T-helper 1 cell treated with Interleukin-12 subunit alpha and Interleukin-12 subunit beta and Interleukin-4 antibody, amounts not matched to agents 30 ng/mL and 1 ng/mL, for 36 hours (primary cell): ENCODE measurements around the gene PTRHD1. TPM values are rescaled to one million over a fixed set of nuclear protein-coding genes. Genes with fewer than 3 reads are reported as not detected.
"Not testable (repeated sequence)": the region's sequence is repeated elsewhere in the genome, so short reads cannot be mapped to it uniquely, and the experiment has no call there.

Source experiments
- intact Hi-C: fragments of 100-400 bp; cut with micrococcal nuclease; formaldehyde crosslinking; loops from one replicate; pipeline ENCODE4 v1.15.1; 2024
- total RNA-seq: library from RNA; stranded (reverse); gene quantifications from 2 replicates; pipeline ENCODE4 v1.2.3, GENCODE V29; 2022

PTRHD1 gene
- total RNA-seq, 1 donor from 2014 or later = 24.0 TPM

DNA sequence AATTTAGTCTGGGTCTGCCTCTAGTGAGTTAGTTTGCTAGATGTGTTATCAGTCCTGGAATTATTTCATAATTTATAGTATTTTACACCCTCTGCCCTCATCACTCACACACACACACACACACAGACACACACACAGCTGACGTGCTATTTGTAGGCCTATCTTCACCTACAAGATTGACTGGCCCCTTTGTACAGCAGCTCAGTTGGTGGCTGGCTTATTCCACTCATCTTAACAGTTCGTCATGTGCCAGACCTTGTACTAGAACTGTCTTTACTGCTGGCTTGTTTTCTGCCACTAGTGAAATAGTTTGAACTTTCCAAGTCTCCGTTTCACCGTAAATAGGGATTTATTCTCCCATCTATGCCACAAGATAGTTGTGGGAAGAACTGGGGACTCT is 21.3 kb upstream of the PTRHD1 start:
- intact Hi-C loops = no loop called here

DNA sequence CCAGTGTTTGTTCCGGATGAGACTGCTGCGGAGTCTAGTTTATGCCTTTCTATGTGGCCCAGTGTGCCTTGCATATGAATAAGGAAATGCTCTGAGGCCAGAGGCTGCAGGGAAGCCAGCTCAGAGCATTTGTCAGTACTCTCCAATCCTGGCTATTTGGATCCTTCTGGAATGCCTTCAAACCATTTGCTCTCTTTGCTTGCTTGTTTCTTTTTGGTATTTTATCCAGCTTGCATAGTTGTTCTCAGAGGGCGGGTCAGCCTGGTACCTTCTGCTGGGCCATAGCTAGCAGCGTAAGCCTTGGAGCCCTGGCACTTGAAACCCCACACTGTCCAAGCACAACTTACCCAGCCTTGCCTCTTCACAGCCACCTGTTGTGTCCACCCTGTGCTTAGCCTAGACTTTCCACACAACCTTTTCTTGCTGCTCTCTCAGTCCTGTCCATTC is 20.5 kb upstream of the PTRHD1 start:
- intact Hi-C loops = no loop called here

DNA sequence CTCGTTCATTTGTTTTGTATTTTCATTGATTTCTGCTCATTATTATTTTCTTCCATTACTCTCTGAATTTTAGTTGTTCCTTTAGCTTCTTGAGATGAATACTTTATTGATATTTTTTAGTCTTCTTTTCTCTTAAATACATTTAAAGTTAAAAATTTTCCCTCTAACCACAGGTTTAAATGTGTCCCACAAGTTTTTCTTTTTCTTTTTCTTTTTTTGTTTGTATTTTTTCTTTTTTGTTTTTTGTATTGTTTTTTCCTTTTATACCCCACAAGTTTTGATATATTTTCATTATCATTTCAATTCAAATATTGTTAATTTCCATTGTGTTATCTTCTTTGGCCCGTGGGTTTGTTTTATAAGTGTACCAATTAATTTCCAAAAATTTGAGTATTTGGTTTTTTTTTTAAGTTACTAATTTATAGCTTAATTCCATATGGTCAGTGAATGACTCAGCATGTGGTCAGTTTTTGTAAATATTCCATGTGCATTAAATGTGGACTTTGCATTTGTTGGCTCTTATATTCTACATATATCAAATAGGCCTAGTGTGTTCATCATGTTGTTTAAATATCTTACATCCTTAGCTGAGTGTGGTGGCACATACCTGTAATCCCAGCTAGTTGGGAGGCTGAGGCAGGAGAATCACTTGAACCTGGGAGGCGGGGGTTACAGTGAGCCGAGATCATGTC is 16.3 kb upstream of the PTRHD1 start:
- intact Hi-C loops = no loop called here

DNA sequence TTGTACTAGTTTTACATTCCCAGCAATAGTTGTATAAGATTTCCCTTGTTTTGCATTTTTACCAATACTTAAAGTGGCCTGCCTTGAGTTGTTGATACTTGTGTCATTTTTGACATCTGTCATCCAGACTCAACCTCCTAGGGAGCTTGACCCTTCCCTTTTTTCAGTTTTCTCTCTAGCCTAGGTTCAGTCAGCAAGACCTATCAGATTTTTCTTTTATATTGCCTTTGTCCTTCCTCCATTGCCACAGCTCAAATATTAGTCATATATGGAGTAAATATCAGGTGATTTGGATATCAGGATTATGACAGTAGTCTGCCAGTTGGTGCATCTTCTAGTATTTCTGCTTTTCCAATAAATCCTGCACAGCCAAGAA is 13.5 kb upstream of the PTRHD1 start:
- intact Hi-C loops = no loop called here

DNA sequence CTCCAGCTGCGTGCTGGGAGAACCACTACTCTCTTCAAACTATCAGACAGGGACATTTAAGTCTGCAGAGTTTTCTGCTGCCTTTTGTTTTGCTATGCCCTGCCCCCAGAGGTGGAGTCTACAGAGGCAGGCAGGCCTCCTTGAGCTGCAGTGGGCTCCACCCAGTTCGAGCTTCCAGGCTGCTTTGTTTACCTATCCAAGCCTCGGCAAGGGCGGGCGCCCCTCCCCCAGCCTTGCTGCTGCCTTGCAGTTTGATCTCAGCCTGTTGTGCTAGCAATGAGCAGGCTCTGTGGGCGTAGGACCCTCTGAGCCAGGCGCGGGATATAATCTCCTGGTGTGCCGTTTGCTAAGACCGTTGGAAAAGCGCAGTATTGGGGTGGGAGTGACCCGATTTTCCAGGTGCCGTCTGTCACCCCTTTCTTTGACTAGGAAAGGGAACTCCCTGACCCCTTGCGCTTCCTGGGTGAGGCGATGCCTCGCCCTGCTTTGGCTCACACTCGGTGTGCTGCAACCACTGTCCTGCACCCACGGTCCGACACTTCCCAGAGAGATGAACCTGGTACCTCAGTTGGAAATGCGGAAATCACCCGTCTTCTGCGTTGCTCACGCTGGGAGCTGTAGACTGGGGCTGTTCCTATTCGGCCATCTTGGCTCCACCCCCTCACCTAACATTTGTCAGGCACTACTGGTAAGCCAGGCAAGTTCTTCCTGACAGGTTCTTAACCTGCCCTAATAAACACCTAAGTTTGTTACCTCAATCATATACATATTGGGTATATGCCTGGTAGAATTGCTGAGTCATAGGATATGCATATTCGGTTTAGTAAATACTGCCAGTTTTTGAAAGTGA is 12.8 kb upstream of the PTRHD1 start:
- intact Hi-C loops = not testable (repeated sequence)

DNA sequence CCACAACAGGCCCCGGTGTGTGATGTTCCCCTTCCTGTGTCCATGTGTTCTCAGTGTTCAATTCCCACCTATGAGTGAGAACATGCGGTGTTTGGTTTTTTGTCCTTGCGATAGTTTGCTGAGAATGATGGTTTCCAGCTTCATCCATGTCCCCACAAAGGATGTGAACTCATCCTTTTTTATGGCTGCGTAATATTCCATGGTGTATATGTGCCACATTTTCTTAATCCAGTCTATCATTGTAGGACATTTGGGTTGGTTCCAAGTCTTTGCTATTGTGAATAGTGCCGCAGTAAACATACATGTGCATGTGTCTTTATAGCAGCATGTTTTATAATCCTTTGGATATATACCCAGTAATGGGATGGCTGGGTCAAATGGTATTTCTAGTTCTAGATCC is 7.3 kb upstream of the PTRHD1 start:
- intact Hi-C loops = not testable (repeated sequence)

DNA sequence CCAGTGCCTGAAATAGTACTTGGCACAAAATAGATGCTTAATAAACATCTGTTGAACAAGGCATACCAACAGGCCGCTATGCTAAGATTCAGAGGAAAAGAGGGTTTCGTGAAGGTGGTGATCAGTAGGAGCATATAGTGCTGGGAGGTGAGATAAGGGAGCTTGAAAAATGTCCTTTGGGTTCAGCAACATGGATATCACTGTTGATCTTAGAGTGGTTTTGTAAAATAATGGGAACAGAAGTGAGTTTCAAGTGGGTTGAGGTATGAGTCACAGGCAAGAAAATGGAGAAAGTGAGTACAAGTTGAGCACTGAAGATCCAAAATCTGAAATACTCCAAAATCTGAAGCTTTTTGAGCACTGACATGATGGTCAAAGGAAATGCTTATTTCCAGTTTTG is 4.5 kb upstream of the PTRHD1 start:
- intact Hi-C loops = loop anchor here (10.0 kb wide), 1 partner anchor 183 kb away; no protein-coding TSS in a partner anchor

DNA sequence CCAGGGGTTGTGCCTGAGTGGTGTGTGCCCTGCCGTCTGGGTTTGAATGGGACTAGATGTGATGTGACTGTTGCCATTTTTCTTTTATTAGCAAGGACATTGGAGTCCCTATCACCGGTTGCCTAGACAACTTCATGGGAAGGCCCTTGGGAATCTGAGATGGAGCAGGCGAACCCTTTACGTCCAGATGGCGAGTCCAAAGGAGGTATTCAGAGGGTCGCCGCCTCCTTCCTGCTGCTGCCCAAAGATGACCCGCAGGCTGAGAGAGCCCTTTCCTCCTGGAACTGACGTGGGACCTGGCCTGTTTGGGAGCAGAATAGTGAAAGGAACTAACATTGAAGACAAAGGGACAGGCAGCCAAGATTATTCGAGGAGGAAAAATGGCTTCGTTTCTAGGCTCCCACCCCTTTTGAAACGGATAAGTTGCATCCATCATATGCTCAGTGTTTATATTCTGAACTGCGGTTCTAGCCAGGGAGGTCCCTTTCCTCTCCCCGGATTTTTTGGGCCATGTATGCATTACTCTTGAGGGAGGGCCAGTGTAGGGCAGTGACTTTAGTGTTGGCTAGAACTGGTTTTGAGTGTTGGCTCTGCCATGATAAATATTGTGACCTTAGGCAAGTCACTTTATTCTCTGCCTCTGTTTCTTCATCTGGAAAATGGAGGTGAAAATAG is 707 bp upstream of the PTRHD1 start:
- intact Hi-C loops = loop anchor here (1.0 to 10.0 kb wide), 15 partner anchors 33 to 1238 kb away; partner anchors contain the start of genes ADCY3, ATAD2B, EFR3B and NCOA1

DNA sequence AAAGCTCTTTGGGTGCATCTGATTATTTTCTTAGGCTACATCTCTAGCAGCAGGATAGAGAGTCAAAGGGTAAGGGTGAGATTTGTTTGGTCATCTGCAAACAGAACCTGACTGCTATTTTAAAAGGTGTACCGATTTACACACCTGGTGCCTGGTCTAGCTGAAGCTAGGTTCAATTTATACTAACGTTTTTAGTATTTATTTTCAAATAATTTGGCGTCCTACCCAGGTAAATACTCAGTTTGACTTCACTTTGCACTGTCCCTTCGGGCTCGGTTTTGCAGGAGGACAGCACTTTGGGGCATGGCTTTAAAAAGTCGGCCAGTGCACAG is 683 bp downstream of the PTRHD1 start:
- intact Hi-C loops = loop anchor here (2.0 to 10.0 kb wide), 7 partner anchors 178 to 1240 kb away; partner anchors contain the start of genes ATAD2B, RAB10, SF3B6 and WDCP

DNA sequence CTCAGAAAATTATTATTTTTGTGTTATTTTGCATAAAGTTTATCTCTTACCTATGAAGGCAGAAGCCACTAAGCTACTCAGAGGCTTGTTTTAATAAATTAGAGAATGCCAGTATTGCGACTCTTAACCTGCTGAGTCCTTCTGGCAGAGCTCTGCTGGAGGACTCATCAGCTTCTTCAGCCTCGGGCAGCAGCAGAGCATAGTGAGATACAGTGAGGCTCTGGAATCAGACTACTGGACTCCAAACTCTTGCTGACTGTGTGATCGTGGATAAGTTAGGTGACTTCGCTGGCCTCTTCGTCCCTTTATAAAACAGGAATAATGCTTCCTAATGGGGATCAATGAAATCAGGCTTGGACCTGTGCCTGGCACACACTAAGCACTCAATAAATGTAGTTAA is 1.7 kb downstream of the PTRHD1 start:
- intact Hi-C loops = loop anchor here (5.0 to 10.0 kb wide), 4 partner anchors 177 to 1241 kb away; partner anchors contain the start of gene RAB10

DNA sequence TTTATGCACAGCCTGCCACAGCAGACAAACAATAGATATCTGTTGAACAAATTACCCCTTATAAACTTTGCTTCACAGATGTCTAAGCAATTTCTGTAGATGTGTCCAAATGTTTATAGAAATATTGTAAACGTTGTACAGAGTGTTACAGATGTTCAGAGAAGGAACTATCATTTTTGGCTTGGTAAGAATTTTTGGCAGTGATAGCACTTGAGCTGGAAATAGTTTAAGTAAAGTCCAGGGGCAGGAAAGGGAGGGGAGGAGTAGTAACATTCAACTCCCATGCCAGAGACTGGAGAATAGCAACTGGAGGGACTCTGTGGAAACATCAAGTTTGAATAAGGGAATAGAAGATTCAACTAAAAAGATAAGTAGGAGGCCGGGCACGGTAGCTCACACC is 4.4 kb downstream of the PTRHD1 start:
- intact Hi-C loops = no loop called here

DNA sequence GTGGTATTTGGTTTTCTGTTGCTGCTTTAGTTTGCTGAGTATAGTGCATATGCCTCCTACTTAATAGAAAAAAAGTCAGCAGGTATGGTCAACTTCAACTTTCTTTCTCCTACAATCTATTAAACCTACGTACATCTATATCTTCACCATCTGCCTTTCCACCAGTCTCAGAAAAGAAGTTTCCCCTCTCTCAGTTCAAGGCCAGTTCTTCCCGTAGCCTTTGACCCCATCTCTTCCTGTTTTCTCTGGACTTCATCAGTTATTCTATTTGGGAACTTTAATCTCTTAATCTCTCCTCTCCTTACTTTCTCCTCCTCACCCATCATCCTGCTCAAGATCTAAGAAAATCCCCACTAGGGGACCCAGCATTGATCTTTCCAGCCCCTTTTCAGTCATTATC is 5.7 kb downstream of the PTRHD1 start:
- intact Hi-C loops = no loop called here

DNA sequence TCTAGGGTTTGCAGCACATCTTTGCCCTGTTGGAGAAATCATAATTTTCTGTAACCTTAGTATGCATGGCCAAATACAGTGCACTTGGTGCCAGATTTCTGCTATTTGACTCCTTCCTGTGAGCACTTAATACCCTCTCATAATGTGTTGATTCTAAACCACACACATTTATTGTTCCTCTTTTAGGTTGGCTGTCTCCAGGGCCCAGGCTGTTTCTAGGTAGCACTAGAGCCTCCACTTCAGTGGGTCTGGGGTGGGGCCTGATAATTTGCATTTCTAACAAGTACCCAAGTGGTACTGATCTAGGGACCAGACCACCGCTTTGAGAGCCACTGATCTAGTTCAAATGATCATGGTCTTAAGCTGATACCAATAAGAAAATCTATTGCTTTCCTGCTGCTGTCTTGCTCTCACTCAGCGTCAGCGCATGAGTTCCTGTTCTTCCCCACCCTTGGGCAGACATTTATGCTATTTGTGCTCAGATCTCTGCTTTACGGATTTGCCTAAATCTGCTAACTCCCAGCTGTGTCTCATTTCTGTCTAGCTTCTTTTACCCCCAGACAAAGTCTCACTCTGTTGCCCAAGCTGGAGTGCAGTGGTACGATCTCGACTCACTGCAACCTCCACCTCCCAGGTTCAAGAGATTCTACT is 7.4 kb downstream of the PTRHD1 start:
- intact Hi-C loops = no loop called here

DNA sequence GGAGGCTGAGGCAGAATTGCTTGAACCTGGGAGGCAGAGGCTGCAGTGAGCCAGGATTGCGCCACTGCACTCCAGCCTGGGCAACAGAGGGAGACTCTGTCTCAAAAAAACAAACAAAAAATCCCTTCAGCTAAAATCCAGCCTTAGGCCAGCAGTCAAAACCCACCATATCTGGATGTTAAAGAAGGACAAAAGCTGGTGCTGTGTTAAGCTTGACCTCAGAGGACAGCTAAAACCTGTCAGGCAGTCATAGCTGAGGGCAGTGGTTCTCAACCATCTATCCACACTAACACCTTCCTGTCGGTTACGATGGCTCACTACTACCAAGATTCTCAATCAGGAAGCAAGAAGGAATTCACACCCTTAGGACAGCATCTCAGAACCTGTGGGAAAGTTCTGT is 9.6 kb downstream of the PTRHD1 start:
- intact Hi-C loops = no loop called here

DNA sequence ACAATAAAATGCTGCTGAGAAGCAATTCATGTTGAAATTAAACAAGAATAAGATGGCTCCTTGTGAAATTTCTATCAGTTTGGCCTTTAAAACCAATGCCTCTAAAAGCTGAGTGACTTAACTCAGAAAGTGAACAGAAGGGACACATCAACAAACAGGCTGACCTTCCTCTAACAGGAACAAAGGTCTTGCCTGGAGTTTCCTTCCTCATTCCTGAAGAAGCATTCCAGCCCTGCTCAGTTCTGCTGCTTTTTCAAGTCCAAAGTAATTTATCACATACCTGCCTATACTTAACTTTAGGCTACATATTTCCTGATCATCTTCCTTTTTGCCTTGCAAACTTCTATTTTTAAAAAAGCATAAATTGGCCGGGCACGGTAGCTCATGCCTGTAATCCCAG is 14.1 kb downstream of the PTRHD1 start:
- intact Hi-C loops = no loop called here

DNA sequence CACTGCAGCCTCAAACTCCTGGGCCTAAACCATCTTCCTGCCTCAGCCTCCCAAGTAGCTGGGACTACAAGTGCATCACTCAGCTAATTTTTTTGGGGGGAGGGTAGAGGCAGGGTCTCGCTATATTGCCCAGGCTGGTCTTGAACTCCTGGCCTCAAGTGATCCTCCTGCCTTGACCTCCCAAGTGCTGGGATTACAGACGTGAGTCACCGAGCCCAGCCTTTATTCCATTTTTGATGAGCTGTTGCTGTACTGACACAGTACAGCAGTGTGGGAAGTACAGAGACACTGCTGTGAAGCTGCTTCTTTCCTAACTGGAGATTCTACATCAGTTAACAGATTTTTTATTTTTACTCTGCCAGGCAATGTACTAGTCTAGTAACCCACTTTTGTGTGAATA is 18.8 kb downstream of the PTRHD1 start:
- intact Hi-C loops = no loop called here

DNA sequence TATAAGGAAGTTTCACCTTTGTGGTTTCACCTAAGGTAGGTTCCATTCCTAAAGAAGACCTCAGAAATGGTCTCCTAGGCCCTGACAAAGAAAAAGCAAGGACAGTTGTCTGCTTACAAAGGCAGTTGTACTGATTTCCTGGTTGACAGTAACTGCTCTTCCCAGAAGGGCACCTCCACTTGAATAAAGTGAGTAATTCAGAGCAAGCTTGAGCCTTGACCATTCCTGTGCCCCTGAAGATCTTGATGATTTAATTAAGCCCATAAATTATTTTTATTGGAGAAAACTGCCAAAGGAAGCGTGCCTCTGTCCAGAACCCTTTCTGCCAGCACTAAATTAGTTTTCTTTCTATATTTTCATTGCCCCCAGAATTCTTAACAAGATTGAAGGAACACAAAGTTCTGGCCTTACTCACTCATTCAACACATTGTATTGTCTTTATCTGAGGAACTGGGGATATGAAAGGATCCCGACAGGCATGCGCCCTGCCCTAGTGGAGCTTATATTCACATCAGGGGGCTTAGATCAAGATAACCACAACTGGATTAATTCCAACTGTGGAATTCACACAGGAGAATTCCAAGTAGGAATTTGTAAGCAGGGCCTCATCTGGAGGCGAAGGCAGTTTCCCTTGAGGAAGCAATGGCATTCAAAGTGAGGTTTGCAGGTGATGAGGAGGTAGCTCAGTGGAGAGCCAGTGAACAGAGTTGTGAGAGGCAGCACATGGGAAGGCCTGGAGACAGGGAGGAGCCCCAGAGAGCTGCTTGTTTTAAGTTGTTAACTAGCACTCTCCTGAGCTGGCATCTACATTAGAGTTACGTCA is 21.2 kb downstream of the PTRHD1 start:
- intact Hi-C loops = no loop called here

DNA sequence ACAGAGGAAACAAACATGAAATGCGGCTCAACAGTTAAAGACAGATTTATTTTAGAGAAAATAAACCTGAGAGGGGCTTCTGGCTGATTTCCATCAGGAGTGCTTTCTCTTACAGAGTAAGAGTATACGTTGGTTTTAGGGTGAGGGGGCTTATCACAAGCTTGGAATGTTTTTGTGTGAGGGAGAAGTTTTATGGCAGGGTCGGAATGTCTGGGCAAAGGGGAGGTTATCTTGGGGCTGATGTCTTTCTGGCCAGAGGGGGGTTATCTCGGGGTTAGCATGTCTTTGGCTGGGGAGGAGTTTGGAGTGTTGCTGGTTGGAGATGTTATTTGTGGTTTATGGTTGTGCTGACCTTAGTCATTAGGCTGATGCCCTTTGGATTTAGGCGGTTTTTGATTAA is 22.1 kb downstream of the PTRHD1 start:
- intact Hi-C loops = no loop called here

DNA sequence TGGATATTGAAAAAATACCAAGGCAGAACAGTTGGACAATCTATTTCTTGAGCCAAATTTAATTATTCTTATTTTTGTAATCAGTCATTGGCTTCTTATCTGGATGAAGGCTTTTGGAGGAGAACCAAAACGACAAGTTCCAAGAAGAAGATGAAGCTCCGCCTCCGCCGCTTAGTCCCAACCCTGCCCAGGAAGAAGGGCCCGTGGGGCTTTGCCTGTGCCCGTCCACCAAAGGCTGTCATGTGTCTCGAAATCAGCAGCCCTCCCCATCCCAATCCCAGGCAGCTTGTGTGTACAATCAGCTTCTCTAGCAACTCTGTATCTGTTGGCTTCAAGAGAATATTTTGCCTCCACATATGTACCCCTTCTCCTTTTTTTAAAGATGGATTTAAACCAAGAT is 24.6 kb downstream of the PTRHD1 start:
- intact Hi-C loops = no loop called here

DNA sequence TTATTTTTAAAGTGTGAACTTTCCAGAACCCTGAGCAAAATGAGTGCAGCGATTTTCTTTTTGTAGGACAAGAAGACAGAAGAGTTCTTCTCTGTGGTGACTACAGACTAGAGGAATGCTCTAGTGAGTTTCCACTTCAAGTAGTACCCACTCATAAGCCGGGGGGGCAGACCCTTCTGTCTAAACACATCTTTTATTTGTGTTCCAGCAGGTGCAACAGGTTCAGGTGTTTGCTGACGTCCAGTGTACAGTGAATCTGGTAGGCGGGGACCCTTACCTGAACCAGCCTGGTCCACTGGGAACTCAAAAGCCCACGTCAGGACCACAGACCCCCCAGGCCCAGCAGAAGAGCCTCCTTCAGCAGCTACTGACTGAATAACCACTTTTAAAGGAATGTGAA is 25.2 kb downstream of the PTRHD1 start:
- intact Hi-C loops = no loop called here

DNA sequence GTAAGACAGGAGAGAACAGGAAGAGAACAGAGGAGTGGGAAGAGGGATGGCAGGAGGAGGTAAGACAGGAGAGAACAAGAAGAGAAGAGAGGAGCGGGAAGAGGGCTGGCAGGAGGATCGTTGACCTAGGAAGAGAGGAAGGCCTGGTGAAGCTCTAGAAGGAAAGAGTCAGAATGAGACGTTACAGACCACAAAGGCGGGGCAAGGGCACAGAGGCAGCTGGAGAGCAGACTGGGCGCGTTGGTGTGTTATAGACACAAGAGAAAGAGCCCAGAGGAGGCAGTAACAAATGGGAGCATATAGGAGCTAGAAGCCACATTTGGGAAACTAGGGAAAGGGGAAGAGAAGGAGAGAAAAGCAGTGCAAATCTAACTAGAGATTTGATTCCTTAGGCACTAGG is 26.6 kb downstream of the PTRHD1 start:
- intact Hi-C loops = no loop called here
